Brain microvascular endothelial cell (primary cell): ENCODE results near the gene ATP6V0E1.

Experiments
- DNase-seq: peaks from one replicate; pipeline ENCODE4 v3.0.0-alpha.2; 2020
- H3K27ac ChIP-seq: fragments of 250-450 bp; sonication (Bioruptor Pico); 2 replicates; pipeline ENCODE4 v1.5.1; 2020; ENCODE audit warnings: mild to moderate bottlenecking, moderate library complexity
- H3K27me3 ChIP-seq: fragments of 250-450 bp; sonication (Bioruptor Pico); replicated peaks from 2 replicates; pipeline ENCODE4 v1.5.1; 2020; ENCODE audit warnings: mild to moderate bottlenecking
- H3K36me3 ChIP-seq: fragments of 250-450 bp; sonication (Bioruptor Pico); replicated peaks from 2 replicates; pipeline ENCODE4 v1.5.1; 2020; ENCODE audit warnings: mild to moderate bottlenecking
- H3K4me3 ChIP-seq: 2 replicates; pipeline ENCODE4 v1.5.1; 2011; ENCODE audit warnings: low read depth, mild to moderate bottlenecking, control low read depth, low read length, moderate library complexity
- CTCF ChIP-seq: IDR thresholded peaks from 2 replicates; pipeline ENCODE4 v1.5.1; 2011; ENCODE audit warnings: low read depth, mild to moderate bottlenecking, moderate library complexity, low read length, control low read depth, inconsistent platforms; ENCODE audit errors: missing control alignments
- in situ Hi-C: cut with HindIII; loops from 2 replicates; pipeline ENCODE4 v1.10.0; 2017; ENCODE audit warnings: low sequenced_read_pairs, low pct_ligation_motif_present

The ATP6V0E1 gene

GRCh38 chr5:173051746-173052145, 68.2 kb downstream of the ATP6V0E1 start:
- no peak overlapping the region for H3K27ac ChIP-seq
- no peaks in the 10 kb centered on the region for H3K36me3 ChIP-seq
- no peak for TF ChIP-seq CTCF
- DNase-seq: no peak
- H3K4me3 ChIP-seq: no peak overlapping the region
- in situ Hi-C loops: no loop called here
- H3K27me3 ChIP-seq: no peaks in the 10 kb centered on the region

GRCh38 chr5:173053041-173053440, 69.5 kb downstream of the ATP6V0E1 start:
- Histone ChIP-seq H3K4me3 (no peak overlapping the region), H3K36me3 (no peaks in the 10 kb centered on the region), H3K27ac (no peak overlapping the region), H3K27me3 (no peaks in the 10 kb centered on the region)
- in situ Hi-C loops: no loop called here
- no peak for DNase-seq
- TF ChIP-seq CTCF: no peak

GRCh38 chr5:173055042-173055721, 71.6 kb downstream of the ATP6V0E1 start:
- in situ Hi-C loops: no loop called here
- TF ChIP-seq CTCF: no peak
- Histone ChIP-seq H3K36me3 (no peaks in the 10 kb centered on the region), H3K27ac (no peak overlapping the region), H3K27me3 (no peaks in the 10 kb centered on the region), H3K4me3 (peak overlapping the region; percentile 78)
- DNase-seq: no peak

- no peak for DNase-seq
- TF ChIP-seq CTCF: no peak
- H3K27me3 ChIP-seq: no peaks in the 10 kb centered on the region
- no peak overlapping the region for H3K27ac ChIP-seq
- peak overlapping the region; percentile 78 for H3K4me3 ChIP-seq
- in situ Hi-C loops: no loop called here
- no peaks in the 10 kb centered on the region for H3K36me3 ChIP-seq
Measured at GRCh38 chr5:173055722-173055982, 72.1 kb downstream of the ATP6V0E1 start.

- Histone ChIP-seq H3K27me3 (no peaks in the 10 kb centered on the region), H3K4me3 (peak within 1 kb of the TSS; percentile 78), H3K27ac (peak within 1 kb of the TSS; percentile 87), H3K36me3 (no peaks in the 10 kb centered on the region)
- in situ Hi-C loops: no loop called here
- no peak for TF ChIP-seq CTCF
- peak; percentile 91 for DNase-seq
Measured at GRCh38 chr5:173055983-173056782, 72.6 kb downstream of the ATP6V0E1 start, which contains the start of gene CREBRF. Gene CREBRF, plus strand, starts transcription at chr5:173056352. Its CDS starts 24,424 bp downstream, at chr5:173080776.

- no peaks in the 10 kb centered on the region for H3K36me3 ChIP-seq
- no peak for DNase-seq
- no peaks in the 10 kb centered on the region for H3K27me3 ChIP-seq
- no peak for TF ChIP-seq CTCF
- H3K4me3 ChIP-seq: peak overlapping the region; percentile 78
- H3K27ac ChIP-seq: peak overlapping the region; percentile 87
- in situ Hi-C loops: no loop called here
Measured at GRCh38 chr5:173056783-173057061, 73.2 kb downstream of the ATP6V0E1 start.
